Skin epidermis (tissue), 12 donors: Measurements from ENCODE around the gene EFCAB7.

Experiments used
- H3K27ac ChIP-seq, 21 experiments: fragments of 200-600 bp; sonication (generic) in 11 of 21; one replicate each; pipeline ENCODE4 v1.5.0; 2020; ENCODE audit warnings: mild to moderate bottlenecking in 3 of 21, inconsistent platforms in 2 of 21, moderate library complexity in 2 of 21
- H3K4me3 ChIP-seq, 7 experiments: fragments of 200-600 bp; sonication (generic) in 2 of 7; one replicate each; pipeline ENCODE4 v1.5.0; 2020; ENCODE audit warnings: inconsistent platforms in 2 of 7, mild to moderate bottlenecking in 2 of 7, moderate library complexity in 1 of 7

Gene EFCAB7

GRCh38 chr1:63522891-63523728, at the start of gene EFCAB7, which contains the start of gene ITGB3BP:
Gene EFCAB7, plus strand, starts transcription at chr1:63523525. Its CDS starts 2,048 bp downstream, at chr1:63525573.
Gene ITGB3BP, minus strand, starts transcription at chr1:63523225. Its CDS starts 92 bp downstream, at chr1:63523133.
- H3K4me3 ChIP-seq = peak within 1 kb of the TSS; percentile 45 to 73 (median 53)
- H3K27ac ChIP-seq = peak within 1 kb of the TSS; percentile 65 to 98 (median 93)

- Histone ChIP-seq H3K27ac (no peak overlapping the region), H3K4me3 (no peak overlapping the region)
Measured at GRCh38 chr1:63475761-63476160, 47.6 kb upstream of the EFCAB7 start.

- Histone ChIP-seq H3K27ac (no peak overlapping the region), H3K4me3 (no peak overlapping the region)
Measured at GRCh38 chr1:63480057-63480456, 43.3 kb upstream of the EFCAB7 start.

- Histone ChIP-seq H3K27ac (no peak overlapping the region), H3K4me3 (no peak overlapping the region)
Measured at GRCh38 chr1:63486629-63487028, 36.7 kb upstream of the EFCAB7 start.

GRCh38 chr1:63487336-63488065, 35.8 kb upstream of the EFCAB7 start:
- no peak overlapping the region for H3K4me3 ChIP-seq
- H3K27ac ChIP-seq = no peak overlapping the region

GRCh38 chr1:63497577-63497976, 25.7 kb upstream of the EFCAB7 start:
- Histone ChIP-seq H3K27ac (no peak overlapping the region), H3K4me3 (no peak overlapping the region)

- H3K4me3 ChIP-seq = no peak overlapping the region
- H3K27ac ChIP-seq = no peak overlapping the region
Measured at GRCh38 chr1:63498106-63498505, 25.2 kb upstream of the EFCAB7 start.

- Histone ChIP-seq H3K4me3 (no peak overlapping the region), H3K27ac (no peak overlapping the region)
Measured at GRCh38 chr1:63501256-63501655, 22.1 kb upstream of the EFCAB7 start.

GRCh38 chr1:63506782-63507181, 16.5 kb upstream of the EFCAB7 start:
- Histone ChIP-seq H3K27ac (no peak overlapping the region), H3K4me3 (no peak overlapping the region)

GRCh38 chr1:63509718-63510117, 13.6 kb upstream of the EFCAB7 start:
- Histone ChIP-seq H3K4me3 (no peak overlapping the region), H3K27ac (no peak overlapping the region)

- Histone ChIP-seq H3K4me3 (no peak overlapping the region), H3K27ac (no peak overlapping the region)
Measured at GRCh38 chr1:63512584-63512983, 10.7 kb upstream of the EFCAB7 start.

- H3K4me3 ChIP-seq = no peak overlapping the region
- no peak overlapping the region for H3K27ac ChIP-seq
Measured at GRCh38 chr1:63516629-63517028, 6.7 kb upstream of the EFCAB7 start.

GRCh38 chr1:63523738-63524137, 413 bp downstream of the EFCAB7 start:
- H3K4me3 ChIP-seq = peak overlapping the region; percentile 45 to 73 (median 53)
- peak overlapping the region; percentile 65 to 98 (median 93) for H3K27ac ChIP-seq

GRCh38 chr1:63524201-63524600, 876 bp downstream of the EFCAB7 start:
- H3K4me3 ChIP-seq = peak overlapping the region; percentile 45 to 73 (median 53)
- peak overlapping the region in 18 of 21 experiments; percentile 65 to 98 (median 94) for H3K27ac ChIP-seq

- no peak overlapping the region for H3K4me3 ChIP-seq
- no peak overlapping the region for H3K27ac ChIP-seq
Measured at GRCh38 chr1:63532727-63533126, 9.4 kb downstream of the EFCAB7 start.

- no peak overlapping the region for H3K27ac ChIP-seq
- no peak overlapping the region for H3K4me3 ChIP-seq
Measured at GRCh38 chr1:63533931-63534330, 10.6 kb downstream of the EFCAB7 start.

GRCh38 chr1:63534406-63534805, 11.1 kb downstream of the EFCAB7 start:
- no peak overlapping the region for H3K27ac ChIP-seq

GRCh38 chr1:63537006-63537405, 13.7 kb downstream of the EFCAB7 start:
- no peak overlapping the region for H3K27ac ChIP-seq
- no peak overlapping the region for H3K4me3 ChIP-seq

More at GRCh38 chr1:63534406-63534805, 11.1 kb downstream of the EFCAB7 start:
- H3K4me3 ChIP-seq = no peak overlapping the region

- Histone ChIP-seq H3K4me3 (no peak overlapping the region), H3K27ac (no peak overlapping the region)
Measured at GRCh38 chr1:63537940-63538339, 14.6 kb downstream of the EFCAB7 start.

GRCh38 chr1:63545780-63546179, 22.5 kb downstream of the EFCAB7 start:
- Histone ChIP-seq H3K27ac (no peak overlapping the region), H3K4me3 (no peak overlapping the region)
